ENCODE measurements around the gene NDUFA6. TPM values are rescaled to one million over a fixed set of nuclear protein-coding genes. Genes with fewer than 3 reads are reported as not detected.
A peak's percentile ranks its signal among the peaks of the same experiment; 100 is the strongest.

The NDUFA6 gene
- total and polyA plus RNA-seq, 2 of the 13 experiments (the other 11 are each of a cell fraction or from before 2014, with no cell fraction given): 68.5 to 87.8 TPM

GRCh38 chr22:42079319-42080251, 11.0 kb downstream of the NDUFA6 start, which contains the start of gene SMDT1 (continued):
- TF ChIP-seq, protein P1, sequence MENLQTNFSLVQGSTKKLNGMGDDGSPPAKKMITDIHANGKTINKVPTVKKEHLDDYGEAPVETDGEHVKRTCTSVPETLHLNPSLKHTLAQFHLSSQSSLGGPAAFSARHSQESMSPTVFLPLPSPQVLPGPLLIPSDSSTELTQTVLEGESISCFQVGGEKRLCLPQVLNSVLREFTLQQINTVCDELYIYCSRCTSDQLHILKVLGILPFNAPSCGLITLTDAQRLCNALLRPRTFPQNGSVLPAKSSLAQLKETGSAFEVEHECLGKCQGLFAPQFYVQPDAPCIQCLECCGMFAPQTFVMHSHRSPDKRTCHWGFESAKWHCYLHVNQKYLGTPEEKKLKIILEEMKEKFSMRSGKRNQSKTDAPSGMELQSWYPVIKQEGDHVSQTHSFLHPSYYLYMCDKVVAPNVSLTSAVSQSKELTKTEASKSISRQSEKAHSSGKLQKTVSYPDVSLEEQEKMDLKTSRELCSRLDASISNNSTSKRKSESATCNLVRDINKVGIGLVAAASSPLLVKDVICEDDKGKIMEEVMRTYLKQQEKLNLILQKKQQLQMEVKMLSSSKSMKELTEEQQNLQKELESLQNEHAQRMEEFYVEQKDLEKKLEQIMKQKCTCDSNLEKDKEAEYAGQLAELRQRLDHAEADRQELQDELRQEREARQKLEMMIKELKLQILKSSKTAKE (CRISPR knock-in tag; IDR thresholded peaks at IDR 0.05; ENCODE audit: borderline replicate concordance): no peak; the same call in 1 of the 2 replicates
- TF ChIP-seq ONECUT2 (CRISPR knock-in tag; IDR thresholded peaks at IDR 0.05): no peak
- TF ChIP-seq, protein P2, sequence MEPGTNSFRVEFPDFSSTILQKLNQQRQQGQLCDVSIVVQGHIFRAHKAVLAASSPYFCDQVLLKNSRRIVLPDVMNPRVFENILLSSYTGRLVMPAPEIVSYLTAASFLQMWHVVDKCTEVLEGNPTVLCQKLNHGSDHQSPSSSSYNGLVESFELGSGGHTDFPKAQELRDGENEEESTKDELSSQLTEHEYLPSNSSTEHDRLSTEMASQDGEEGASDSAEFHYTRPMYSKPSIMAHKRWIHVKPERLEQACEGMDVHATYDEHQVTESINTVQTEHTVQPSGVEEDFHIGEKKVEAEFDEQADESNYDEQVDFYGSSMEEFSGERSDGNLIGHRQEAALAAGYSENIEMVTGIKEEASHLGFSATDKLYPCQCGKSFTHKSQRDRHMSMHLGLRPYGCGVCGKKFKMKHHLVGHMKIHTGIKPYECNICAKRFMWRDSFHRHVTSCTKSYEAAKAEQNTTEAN (CRISPR knock-in tag; conservative IDR thresholded peaks at IDR 0.05): peak; percentile 26; the same call in 1 of the 2 replicates
- TF ChIP-seq, protein P3, sequence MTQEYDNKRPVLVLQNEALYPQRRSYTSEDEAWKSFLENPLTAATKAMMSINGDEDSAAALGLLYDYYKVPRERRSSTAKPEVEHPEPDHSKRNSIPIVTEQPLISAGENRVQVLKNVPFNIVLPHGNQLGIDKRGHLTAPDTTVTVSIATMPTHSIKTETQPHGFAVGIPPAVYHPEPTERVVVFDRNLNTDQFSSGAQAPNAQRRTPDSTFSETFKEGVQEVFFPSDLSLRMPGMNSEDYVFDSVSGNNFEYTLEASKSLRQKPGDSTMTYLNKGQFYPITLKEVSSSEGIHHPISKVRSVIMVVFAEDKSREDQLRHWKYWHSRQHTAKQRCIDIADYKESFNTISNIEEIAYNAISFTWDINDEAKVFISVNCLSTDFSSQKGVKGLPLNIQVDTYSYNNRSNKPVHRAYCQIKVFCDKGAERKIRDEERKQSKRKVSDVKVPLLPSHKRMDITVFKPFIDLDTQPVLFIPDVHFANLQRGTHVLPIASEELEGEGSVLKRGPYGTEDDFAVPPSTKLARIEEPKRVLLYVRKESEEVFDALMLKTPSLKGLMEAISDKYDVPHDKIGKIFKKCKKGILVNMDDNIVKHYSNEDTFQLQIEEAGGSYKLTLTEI (CRISPR knock-in tag; conservative IDR thresholded peaks at IDR 0.05): no peak
- peak; percentile 59; the same call in 1 of the 2 replicates for TF ChIP-seq SMAD1 (CRISPR knock-in tag; IDR thresholded peaks at IDR 0.05; ENCODE audit: borderline replicate concordance, low read depth)
- no peak for TF ChIP-seq FOSL1 (CRISPR knock-in tag; IDR thresholded peaks at IDR 0.05; ENCODE audit: borderline replicate concordance)
- 0 out of 2 replicates have a peak, but pooled peaks have one; percentile 73 for TF ChIP-seq ZSCAN29 (CRISPR knock-in tag; conservative IDR thresholded peaks at IDR 0.05)
- TF ChIP-seq ZNF550 (CRISPR knock-in tag; IDR thresholded peaks at IDR 0.05; ENCODE audit: borderline replicate concordance): no peak
- TF ChIP-seq ZBTB8A (CRISPR knock-in tag; IDR thresholded peaks at IDR 0.05; ENCODE audit: borderline replicate concordance, low read depth): no peak
- no peak; the same call in 1 of the 2 replicates for TF ChIP-seq ETV5 (CRISPR knock-in tag; IDR thresholded peaks at IDR 0.05; ENCODE audit: borderline replicate concordance)
- TF ChIP-seq ZNF598 (CRISPR knock-in tag; IDR thresholded peaks at IDR 0.05; ENCODE audit: borderline replicate concordance): peak; percentile 80; the same call in 1 of the 2 replicates
- TF ChIP-seq FOXC1 (CRISPR knock-in tag; IDR thresholded peaks at IDR 0.05; ENCODE audit: borderline replicate concordance): no peak
- no peak for TF ChIP-seq SP1 (IDR thresholded peaks at IDR 0.05)
- TF ChIP-seq SP1 (CRISPR knock-in tag; IDR thresholded peaks at IDR 0.05): peak; percentile 23; the same call in 1 of the 2 replicates
- no peak for TF ChIP-seq TCF12 (IDR thresholded peaks at IDR 0.05)
- TF ChIP-seq TCF12 (CRISPR knock-in tag; IDR thresholded peaks at IDR 0.05): no peak; the same call in 1 of the 2 replicates
- no peak for TF ChIP-seq SIN3B (IDR thresholded peaks at IDR 0.05; ENCODE audit: low read length)
- TF ChIP-seq, protein P4, sequence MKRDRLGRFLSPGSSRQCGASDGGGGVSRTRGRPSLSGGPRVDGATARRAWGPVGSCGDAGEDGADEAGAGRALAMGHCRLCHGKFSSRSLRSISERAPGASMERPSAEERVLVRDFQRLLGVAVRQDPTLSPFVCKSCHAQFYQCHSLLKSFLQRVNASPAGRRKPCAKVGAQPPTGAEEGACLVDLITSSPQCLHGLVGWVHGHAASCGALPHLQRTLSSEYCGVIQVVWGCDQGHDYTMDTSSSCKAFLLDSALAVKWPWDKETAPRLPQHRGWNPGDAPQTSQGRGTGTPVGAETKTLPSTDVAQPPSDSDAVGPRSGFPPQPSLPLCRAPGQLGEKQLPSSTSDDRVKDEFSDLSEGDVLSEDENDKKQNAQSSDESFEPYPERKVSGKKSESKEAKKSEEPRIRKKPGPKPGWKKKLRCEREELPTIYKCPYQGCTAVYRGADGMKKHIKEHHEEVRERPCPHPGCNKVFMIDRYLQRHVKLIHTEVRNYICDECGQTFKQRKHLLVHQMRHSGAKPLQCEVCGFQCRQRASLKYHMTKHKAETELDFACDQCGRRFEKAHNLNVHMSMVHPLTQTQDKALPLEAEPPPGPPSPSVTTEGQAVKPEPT (CRISPR knock-in tag; IDR thresholded peaks at IDR 0.05; ENCODE audit: low read depth): 0 out of 2 replicates have a peak, but pooled peaks have one; percentile 4
- TF ChIP-seq, protein P5, sequence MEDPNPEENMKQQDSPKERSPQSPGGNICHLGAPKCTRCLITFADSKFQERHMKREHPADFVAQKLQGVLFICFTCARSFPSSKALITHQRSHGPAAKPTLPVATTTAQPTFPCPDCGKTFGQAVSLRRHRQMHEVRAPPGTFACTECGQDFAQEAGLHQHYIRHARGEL (CRISPR knock-in tag; IDR thresholded peaks at IDR 0.05): no peak
- peak; percentile 62; the same call in 1 of the 2 replicates for TF ChIP-seq ZBTB42 (CRISPR knock-in tag; IDR thresholded peaks at IDR 0.05)

All from HepG2 (cell line).